ENCODE measurements around the gene ACP7.

- TF ChIP-seq POLR2A (IDR thresholded peaks at IDR 0.05; ENCODE audit: low read length), result no peak
- TF ChIP-seq GATA1 (IDR thresholded peaks at IDR 0.05; ENCODE audit: low read depth, low read length), result no peak
Measured at GRCh38 chr19:39104186-39104596, 20.0 kb downstream of the ACP7 start.

All from erythroblast (primary cell).